GM21529 (cell line): Measurements from ENCODE around the gene UBAC2.

Source experiments
- ATAC-seq: cut with Tn5 transposase; IDR thresholded peaks from one replicate; pipeline ENCODE4 v1.9.1; 2021; ENCODE audit not compliant: unreplicated experiment

UBAC2 gene

DNA sequence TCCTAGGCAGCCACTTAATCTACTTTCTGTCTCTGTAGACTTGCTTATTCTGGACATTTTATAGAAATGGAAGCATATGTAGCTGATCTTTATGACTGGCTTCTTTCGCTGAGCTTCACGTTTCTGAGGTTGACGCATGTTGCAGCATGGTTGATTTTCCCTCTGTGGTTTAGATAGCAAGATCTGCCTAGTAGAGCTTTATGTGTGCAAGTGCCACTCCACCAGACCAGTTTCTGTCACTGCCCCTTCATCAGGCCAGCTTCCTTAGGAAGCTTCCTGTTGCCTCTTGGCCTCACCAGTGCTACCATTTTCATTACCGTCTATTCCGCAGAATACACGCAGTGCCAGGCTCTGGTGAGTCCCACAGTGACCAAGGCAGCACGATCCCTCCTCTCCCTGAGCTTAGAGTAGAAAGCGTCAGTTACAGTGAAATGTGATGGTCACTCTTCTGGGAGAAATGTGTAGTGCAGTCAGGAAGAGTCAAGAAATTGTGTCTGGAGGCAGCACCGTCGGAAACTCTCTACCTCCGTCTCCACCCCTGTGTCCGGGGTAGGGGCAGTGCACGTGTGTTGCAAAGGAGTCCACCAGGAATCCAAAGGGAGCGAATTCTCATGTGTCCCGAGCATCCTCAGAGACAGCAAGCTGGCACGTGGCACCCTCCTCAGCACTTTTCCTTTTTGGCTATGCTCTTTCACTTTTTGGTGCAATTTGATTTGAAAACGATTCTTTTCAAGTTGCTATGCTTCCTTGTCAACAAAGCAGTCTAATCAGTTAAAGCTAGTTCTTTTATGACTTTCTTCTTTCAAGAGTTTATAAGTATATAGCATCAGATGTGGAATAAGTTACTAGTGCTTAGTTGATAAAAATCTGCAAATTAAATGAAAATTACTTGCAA, 151.9 kb downstream of the UBAC2 start:
- no peak for ATAC-seq

- no peak for ATAC-seq
Measured at GRCh38 chr13:99353246-99353600, 152.6 kb downstream of the UBAC2 start.

- ATAC-seq = no peak
Measured at GRCh38 chr13:99353836-99354235, 153.2 kb downstream of the UBAC2 start.

DNA sequence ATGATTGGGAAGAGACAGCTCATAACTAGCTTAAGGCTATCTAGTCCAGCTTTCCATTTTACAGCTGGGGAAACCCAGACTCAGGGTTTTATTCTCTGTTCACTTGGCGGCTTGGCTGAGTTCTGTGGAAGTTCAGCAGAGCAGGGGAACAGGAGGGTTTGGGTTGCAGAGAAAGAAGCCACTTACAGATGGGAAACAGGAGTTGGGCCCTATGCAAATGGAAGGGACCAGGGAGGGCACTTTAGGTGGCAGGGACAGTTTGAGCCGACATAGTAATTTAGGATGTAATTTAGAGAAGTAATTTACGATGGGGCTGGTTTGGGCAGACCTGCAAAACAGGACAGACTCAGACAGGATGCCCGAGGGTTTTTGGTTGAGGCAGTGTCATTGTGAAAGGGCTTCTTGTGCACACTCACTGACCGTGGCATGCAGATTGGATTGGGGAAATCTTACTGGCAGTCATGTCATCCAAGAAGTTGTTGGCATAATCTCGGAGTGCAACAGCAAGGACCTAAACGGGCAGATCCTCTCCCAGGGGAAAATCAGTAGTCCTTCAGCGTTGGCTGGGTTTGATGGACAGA, 153.8 kb downstream of the UBAC2 start:
- ATAC-seq = peak; percentile 29

DNA sequence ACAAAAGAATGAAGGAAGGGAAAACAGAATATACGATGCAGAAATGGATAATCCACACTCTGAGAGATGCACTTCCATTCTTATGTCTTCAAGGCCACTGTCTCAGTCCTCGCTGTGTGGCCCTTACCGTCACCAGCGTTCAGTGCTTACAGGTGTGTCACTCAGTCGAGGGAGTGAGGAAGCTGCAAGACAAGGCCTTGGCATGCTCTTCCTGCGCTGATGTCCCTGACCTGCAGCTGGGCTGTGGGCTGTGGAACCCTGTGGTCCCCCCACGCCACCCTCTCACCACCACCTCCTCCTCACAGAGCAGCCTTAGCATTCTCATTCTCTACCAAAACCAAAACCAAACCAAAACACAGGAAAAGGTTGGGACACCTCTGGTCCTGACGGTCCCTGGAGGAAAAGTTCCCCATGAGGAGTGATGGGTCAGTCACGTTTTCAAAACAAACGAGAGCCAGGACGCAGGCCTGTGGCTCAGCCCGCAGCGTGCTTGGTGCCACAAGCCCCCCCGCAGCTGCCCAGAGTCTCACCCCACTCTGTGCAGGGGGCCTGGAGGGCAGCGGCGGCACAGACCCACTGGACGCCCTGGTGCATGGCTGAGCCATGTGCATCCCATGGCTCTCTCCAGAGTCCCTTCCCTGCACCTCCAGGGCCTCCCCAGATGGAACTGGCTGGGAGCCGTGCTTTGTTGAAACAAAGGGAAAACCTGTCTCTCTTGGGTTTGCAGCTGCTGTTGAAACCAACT, 154.8 kb downstream of the UBAC2 start:
- ATAC-seq = no peak

- ATAC-seq = no peak
Measured at GRCh38 chr13:99356012-99356261, 155.3 kb downstream of the UBAC2 start.

- ATAC-seq = peak; percentile 66
Measured at GRCh38 chr13:99356262-99357091, 155.8 kb downstream of the UBAC2 start.

DNA sequence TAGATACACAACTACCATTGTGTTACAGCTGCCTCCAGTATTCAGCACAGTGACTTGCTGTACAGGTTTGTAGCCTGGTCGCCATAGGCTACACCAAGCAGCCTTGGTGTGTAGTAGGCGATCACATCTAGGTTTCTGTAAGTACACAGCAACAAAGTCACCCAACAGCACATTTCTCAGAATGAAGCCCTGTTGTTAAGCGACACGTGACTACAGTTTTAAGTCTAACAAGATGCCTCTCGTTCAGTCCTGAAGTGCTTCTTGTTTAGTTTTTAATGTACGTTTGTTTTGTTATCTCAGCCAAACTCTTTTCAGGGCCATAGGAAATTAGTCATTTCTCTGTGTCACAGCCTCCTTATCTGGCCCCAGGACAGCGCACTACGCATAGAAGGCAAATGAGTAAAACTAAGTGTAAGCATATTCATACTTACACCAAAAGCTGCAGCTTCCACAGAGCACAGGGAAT, 156.5 kb downstream of the UBAC2 start:
- ATAC-seq = peak; percentile 26

GRCh38 chr13:99357941-99358340, 157.3 kb downstream of the UBAC2 start:
- no peak for ATAC-seq

GRCh38 chr13:99359528-99359927, 158.9 kb downstream of the UBAC2 start:
- no peak for ATAC-seq

- ATAC-seq = no peak
Measured at GRCh38 chr13:99360696-99361095, 160.0 kb downstream of the UBAC2 start.

GRCh38 chr13:99361197-99361596, 160.5 kb downstream of the UBAC2 start:
- ATAC-seq = no peak

GRCh38 chr13:99362362-99362761, 161.7 kb downstream of the UBAC2 start:
- no peak for ATAC-seq

DNA sequence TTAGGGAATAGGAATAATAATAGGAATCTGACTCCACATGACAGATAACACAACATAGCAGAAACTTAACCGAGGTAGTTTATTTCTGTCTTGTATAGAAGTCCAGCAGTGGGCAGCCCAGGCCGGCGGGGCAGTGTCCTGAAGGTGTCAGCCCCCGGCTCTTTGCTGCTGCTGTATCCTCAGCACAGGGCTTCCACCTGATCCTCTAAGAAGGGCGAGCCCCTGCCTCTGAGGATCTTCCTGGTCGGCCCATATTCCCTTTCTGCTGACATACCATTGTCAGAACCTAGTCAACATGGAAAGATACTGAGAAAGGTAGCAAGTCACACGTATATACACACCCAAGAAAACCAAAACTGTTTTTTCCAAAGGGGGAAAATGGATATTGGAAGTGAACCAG, 162.7 kb downstream of the UBAC2 start:
- no peak for ATAC-seq

DNA sequence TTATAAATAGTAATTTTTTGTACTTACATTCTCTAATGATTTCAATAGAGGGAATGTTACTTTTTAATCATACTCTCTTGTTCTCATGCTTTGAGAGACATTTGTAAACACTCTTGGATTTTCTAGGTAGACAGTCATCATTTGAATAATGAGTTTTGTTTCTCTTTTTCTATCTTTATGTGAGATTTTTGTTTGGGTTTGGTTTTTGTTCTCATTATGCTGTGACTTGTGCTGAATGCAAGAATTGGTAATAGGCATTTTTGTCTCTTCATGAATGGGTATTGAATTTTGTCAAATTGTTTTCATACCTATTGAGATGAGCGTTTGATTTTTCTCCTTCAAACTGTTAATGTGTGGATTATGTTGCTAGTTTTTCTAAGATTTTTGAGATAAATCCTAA, 163.3 kb downstream of the UBAC2 start:
- ATAC-seq = peak; percentile 54

- peak; percentile 45 for ATAC-seq
Measured at GRCh38 chr13:99366075-99366987, 165.7 kb downstream of the UBAC2 start.

GRCh38 chr13:99367106-99367616, 166.5 kb downstream of the UBAC2 start:
- no peak for ATAC-seq

DNA sequence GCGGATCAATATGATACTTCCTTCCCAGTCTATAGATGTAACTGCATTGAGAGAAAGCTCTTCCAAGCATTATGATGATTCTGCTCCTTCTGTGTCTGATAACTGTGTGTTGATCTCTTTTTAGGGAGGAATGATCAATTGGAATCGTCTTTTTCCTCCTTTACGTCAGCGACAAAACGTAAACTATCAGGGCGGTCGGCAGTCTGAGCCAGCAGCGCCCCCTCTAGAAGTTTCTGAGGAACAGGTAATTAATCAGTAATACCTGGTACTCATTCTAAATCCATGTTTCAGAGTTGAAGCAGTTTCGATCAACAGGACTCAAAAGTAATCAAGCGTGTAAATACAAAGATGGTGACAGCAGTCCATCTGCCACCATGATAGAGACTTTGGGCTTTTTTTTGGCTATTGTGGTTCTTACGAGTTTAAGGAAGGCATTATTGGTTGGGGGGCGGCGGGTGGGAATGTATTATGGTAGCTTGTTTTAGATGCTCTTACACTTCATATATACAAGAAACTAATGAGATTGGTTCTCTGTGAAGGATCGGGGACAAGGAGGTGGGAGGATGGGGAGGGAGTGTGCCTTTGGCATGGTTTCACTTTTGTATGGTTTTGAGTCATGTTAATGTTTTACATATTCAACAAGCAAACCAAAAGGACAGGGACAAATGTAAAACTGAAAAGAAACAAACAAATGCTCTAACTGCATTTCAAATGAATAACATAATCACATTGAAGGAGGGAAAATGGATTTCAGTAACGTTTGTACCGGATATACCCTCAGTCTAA, 167.2 kb downstream of the UBAC2 start:
- no peak for ATAC-seq
